HG02884 (cell line): ENCODE measurements around the gene MAPK8IP2.
"Not testable (repeated sequence)": the region's sequence is repeated elsewhere in the genome, so short reads cannot be mapped to it uniquely, and the experiment has no call there.

Experiments
- ATAC-seq: cut with Tn5 transposase; IDR thresholded peaks from one replicate; pipeline ENCODE4 v1.9.1; 2021; ENCODE audit warnings: mild to moderate bottlenecking, moderate library complexity; ENCODE audit not compliant: unreplicated experiment

The MAPK8IP2 gene

DNA sequence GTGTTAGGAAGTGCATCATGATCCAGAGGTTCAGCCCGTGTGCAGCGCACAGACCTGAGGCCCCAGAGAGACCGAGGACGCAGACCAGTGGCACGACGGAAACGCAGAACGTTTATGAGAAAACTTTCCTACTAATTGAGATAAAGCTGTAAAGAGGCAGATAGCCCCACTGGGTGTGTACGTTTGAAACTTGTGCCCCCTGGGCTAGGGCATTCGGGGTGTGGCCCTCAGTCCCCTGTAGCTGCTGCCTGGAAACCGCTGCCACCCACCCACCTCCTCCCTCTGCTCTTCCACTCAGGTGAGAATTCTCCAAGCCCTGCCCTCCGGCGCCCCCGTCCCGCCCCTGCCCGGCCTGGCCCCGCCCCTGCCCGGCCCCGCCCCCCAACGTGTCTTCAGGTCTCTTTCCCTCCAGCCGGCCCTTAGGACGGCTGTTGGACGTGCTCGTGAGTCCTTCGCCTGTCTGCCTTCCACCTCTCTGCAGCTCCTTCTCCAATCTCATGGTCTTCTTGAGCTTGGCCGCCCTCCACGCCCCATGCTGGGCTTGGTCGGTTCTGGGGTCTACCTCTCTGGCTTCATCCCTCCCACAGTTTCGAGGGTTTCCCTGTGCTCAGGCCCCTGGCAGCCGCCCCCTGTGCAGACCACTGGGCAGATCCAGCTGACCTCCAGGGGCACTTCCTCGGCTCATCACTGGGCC lies 12.1 kb downstream of the MAPK8IP2 start:
- ATAC-seq: no peak

DNA sequence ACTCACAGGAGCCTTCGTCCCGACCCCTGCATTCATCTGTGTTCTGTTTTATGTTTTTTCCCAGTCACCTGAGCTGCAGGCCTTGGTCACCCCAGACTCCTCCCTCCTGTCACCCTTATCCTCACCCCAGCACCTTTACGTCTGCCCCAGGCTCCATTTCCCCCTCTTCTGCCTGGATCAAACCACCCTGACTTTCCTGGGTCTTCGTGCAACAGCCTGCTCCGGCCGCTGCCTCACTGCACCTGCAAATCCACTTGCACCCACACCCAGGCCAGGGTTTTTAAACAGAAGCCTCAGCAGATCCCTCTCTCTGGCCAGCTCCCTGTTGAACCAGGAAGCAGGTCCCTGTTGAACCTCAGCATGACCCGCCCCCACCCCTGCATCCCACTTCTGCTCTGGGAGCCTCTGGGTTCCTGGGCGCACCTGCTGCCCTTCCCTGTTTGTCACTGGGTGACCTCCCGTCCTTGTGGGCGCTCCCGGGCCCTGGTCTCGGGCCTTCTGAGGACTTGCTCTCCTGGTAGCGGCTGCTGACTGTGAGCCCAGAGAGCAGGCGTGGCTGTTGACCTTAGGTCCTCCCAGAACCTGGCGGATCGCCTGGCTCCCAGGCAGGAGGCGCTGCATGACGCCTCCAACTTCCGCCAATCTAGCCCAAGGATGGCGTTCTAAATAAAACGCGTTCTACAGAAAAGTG lies 12.8 kb downstream of the MAPK8IP2 start:
- ATAC-seq: no peak

DNA sequence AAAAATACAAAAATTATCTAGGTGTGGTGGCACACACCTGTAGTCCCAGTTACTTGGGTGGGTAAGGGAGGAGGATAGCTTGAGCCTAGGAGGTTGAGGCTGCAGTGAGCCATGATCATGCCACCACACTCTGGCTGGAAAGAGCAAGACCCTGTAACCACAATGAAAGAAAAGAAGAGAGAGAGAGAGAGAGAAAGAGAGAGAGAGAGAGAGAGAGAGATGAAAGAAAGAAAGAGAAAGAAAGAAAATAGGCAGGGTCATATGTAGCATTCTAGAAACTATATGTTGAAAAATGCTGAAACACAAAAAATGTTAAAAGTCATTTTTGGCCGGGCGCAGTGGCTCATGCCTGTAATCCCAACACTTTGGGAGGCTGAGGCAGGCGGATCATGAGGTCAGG lies 13.7 kb downstream of the MAPK8IP2 start:
- ATAC-seq: not testable (repeated sequence)

DNA sequence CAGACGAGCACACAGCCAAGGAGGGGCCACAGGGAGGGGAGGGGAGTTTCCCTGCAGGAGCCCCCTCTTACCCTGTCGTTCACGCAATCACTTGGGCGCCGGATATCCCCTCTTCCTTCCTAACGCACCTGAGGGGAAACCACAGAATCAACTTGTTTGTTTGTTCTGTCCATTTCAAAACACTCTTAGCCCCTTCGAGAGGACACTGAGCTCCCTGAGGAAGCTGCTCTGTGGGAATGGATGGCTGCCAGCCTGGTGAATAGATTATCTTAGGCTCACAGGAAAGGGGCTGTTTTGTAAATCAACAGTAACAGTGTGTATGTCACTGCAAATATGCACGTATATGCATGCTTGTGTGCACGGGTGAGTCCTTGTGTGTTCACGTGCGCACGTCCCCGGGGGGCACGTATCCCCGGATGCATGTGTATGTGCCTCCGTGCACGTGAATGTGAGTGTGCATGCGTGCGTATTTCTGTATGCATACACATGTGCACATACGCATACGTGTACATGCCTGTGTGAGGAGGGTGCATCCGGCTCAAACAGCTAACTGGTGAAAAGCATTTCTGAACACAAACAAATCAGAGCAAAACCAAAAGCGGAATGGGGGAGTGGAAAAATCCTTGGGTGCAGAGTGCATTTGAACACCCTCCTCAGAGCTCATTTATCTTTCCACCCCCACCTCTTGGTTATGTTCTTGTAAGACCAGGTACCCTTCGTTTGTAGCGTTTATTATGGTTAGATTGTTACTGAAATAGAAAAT lies 20.2 kb downstream of the MAPK8IP2 start:
- ATAC-seq: no peak

DNA sequence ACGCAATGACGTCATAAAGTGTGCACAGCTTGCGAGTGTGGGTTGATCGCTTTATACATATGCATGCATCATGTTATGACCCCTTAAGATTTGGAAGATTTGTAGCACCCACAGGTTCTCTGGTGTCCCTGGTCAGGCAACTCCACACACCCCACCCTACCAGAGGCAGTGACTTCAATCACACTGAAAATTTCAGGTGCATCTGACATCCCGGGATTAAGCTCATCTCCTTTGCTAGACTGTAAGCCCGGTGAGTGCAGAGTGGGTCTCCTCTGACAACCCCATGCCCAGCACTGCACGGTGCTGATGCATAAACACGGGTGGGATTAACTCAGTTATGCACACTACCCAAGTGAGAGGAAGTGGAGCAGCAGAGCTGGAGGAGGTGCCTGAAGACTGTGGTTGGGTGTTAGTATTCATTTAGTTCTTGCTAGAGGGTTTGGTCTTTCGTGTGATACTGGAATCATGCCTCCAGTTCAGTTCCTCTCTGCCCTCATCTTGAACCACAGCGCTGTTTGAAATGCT lies 20.8 kb downstream of the MAPK8IP2 start:
- no peak for ATAC-seq

DNA sequence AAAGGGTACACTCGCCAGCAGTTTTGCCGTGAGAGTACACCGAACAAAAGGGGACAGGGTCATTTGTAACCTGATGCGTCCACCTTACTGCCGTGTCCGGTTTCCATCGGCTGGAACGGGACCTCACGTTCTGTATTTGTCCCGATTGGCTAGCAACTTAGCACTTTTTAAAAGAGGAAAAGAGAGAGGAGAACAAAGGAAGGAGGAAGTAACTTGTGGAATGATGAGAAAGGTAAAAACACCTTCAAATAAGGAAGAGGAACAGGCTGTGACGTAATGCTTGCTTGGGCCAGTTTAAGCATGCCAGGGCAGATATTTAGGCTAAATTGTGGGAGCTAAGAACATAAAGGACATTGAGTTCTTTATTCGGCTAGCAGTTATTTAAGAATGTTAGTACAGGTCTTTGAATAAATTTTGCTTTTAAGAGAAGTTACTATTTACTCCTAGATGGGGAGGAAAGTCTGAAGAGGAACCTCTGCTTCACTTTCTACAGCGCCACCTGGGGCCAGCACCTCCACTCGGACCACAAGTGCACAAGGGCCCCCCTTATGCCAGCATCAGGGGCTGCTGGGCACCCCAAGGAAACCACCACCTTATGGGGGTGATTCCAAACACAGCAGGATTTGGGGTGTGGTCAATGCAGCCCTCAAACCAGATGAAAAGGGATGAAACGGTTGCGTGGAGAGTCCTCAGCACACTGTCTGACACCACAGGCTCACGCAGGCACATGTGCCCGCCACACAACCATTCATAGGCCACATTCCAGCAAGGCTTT lies 21.5 kb downstream of the MAPK8IP2 start:
- no peak for ATAC-seq

DNA sequence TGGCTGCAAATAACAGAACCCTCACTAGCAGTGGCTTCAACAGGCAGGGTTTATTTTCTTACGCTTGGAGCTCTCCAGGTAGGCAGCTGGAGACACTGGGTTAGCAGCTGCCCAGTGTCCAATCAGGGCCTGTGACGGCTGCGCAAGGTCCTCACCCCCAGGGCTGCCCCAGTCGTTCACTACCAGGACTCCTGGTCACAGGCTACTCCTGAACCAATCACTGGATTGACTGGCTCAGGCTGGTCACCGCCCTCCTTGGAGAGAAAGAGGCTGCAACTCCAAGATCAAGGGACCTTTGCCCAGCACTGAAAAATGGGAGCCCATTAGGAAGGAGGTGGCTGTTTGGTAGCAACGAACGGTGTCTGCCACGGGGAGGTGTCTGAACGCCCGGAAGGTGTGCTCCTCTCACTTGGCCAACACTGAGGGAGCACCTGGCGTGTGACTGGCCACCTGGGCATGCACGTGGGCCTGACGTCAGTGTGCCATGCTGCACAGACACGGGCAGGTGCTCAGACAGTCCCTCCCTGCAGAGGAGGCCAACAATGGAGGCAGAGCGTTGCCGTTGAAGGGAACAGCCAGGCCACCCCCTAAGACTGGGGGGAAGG lies 22.2 kb downstream of the MAPK8IP2 start:
- ATAC-seq: no peak

DNA sequence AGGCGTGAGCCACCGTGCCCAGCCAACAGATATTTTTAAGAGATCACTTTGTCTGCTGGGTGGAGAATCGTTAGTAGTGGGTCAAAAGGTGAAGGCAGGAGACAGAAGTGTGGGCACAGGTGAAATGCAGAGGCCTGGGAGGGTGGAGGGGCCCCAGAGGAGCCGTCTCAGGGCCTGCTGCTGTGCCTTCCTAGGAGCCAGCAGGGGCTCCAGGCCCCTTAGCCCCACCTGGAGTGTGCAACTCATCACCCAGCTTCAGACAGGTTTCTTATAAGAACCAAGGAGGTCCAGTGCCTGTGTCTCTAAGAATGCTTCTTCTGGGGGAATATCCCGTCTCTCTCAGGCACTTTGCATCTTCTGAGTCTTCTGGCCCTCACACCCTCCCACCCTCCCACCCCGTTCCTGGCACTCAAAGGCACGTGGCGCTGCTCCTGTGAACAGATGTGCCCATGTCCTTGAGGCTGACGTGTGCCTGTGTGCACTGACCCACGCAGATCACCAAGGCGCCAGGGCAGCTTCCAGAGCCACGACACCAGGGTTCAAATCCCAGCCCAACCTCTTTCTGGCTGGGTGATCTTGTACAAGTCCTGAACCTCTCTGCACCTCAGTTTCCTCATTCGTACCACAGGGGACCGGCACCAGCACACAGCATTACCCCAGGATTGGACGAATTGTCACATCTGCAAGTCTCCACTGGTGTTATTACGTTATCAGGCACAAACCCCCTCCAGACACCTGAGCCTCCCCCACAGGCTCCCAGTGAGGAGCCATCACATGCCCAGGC lies 23.9 kb downstream of the MAPK8IP2 start:
- no peak for ATAC-seq

DNA sequence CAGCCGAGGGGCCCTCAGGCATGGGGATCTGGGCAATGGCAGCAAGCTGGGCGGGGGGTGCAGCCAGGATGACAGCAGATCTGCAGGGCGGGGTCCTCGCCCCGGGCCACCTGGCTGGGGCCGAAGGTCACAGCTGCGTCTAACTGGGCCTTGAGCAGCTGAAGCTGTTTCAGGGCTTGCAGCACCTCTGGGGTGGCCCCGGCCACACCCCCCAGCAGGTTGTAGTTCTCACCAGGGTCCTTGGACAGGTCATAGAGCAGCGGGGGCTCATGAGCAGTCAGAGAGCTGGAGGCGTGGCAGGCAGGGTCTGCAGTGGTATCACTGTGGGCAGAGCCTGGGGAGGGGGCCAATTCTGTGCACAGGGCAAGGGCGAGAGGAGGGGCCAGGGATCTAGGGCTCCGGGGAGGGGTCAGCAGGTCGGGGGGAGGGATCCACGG lies 24.6 kb downstream of the MAPK8IP2 start:
- ATAC-seq: no peak

DNA sequence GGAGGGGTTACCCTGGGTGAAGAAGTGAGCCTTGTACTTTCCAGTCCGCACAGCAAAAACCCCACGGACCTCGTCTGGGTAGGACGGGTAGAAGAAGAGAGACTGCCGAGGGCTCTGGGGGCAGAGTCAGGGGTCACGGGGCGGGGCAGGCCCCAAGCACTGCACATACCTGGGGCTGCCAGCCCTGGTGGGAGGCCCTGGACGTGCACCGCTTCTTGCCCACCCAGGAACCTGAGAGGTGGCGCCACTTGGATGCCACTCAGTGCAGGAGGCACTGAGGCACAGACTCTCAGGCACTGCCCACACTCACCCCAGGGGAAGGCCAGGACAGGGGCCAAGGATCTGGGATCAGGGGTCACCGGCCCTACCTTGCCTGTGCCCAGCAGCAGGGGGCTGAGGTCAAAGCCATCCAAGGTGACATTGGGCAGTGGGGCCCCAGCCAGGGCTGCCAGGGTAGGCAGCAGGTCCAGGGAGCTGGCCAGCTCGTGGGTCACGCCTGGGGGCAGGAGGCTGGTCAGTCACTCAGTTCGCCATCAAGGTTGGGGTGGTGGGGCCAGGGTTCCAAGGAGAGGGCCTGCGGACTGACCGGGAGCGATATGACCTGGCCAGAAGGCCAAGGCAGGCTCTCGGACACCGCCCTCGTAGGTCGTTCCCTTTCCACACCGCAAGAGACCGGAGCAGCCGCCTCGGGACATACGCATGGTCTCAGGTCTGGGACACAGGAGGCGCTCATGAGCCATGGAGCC lies 25.1 kb downstream of the MAPK8IP2 start:
- no peak for ATAC-seq

DNA sequence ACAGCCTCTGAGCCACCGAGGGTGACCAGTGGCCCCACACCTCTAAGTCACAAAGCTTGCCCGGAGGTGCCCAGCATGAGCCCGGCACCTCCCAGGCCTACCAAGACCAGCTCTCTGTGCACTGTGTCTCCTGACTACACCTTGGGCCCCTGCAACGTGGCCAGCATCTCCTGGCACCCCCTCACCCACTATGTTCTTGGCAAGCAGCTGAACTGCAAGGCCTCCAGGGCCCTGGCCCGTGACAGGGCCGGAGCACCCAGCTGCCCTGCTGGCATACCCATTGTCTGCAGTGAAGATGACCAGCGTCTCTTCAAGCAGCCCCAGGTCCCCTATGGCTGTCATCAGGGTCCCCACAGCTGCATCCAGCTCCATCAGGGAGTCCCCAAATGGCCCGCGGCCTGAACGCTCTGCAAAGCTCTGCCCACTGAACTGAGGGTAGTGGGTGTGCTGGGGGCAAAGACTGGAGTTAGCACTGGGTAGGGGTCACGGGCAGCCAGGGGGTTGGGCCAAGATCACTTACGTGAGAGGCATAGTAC lies 25.8 kb downstream of the MAPK8IP2 start:
- ATAC-seq: no peak

DNA sequence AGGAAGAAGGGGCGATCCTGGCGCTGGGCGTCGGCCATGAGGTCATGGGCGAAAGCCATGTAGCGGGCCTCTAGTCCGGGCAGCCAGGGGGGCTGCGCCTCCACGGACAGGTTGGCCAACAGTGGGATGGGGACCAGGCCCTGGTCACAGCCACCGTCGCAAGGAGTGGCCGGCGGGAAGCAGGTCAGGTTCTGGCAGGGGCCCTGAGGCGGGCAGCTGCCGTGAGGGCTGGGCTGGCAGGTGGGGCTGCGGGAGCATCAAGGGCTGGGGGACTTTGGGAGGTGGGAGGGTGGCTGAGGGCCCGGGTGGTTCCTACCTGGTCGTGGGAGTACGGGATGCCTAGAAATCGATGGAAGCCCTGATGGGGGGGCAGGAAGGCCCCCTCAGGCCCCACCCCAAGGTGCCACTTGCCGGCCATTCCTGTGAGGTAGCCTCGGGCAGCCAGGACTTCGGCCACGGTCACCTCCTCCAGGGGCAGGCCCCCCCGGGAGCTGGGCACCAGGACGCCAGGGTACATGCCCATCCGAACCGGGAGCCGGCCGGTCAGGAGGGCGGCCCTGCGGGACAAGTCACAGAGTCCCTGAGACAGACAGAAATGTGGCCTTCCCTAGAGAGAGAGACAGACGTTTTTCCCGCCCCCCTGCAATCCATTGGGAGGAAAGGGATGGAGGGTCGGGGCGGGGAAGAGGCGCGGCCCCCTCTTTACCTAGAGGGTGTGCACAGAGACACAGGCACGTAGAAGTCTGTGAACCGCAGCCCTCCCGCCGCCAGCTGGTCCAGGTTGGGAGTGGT lies 26.5 kb downstream of the MAPK8IP2 start:
- no peak for ATAC-seq

DNA sequence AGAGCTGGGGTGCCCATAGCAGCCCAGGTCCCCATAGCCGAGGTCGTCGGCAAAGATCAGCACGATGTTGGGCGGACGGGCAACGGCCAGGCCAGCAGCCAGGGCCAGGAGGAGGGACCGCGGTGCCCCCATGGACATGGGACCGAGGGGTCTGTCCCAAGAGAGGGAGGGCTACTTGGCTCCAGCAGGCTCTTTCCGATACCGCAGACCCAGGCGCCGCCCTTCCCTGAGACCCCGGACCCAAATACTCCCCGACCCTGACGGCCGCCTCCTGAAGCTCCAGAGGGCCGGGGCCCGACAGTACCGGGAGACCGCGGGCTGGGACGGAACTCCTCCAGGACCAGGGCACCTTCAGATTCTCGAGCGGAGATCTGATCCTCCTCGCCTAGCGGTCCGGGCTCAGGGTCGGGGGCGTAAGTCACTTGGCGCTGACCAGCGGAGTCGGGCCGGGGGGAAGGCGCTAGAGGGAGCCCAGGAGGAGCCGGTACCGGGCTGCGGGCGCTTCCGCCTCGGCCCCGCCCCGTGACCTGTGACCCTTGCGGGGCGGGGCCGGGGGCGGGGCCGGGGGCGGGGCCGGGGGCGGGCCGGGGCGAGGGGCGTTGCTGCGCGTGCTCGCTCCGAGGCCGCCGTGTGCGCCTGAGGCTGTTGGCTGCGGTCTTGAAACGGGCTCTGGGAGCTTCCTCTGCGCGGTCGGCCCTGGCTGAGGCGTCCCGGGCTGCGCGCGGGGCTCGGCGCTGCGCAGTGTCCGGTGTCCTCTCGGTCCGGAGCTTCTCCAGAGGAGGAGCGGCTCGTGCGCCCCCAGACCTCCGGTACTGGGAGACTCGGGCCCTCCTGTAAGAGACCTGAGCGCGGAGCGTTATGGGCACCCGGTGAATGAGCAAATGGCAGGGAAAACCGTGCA lies 27.3 kb downstream of the MAPK8IP2 start, which contains the start of gene ARSA:
ARSA (minus strand) TSS at position 511 of the 901 bp plus-strand sequence; CDS start at position 138, 373 bp downstream.
- peak; percentile 62 for ATAC-seq

DNA sequence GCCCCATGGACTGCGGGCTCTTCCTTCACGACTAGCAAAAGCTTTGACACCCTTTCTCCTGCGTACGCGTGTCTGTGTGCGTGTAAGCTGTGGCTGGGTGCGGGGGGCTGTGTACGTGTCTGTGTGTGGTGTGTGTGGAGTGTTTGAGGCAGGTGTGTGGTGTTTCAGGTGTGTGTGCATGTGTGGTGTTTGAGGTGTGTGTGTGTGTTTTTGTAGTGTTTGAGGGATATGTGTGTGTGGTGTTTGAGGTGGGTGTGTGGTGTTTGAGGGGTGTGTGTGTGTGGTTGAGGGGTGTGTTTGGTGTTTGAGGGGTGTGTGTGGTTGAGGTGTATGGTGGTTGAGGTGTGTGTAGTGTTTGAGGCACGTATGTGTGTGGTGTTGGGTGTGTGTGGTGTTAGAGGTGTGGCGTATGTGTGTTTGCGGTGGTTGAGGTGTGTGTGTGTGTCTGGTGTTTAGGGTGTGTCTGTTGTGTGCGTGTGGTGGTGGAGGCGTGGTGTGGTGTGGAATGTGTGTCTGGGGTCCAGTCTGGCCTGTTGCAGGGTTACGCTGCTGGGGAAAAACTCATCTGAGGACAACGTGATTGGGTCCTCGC lies 28.0 kb downstream of the MAPK8IP2 start:
- ATAC-seq: no peak

DNA sequence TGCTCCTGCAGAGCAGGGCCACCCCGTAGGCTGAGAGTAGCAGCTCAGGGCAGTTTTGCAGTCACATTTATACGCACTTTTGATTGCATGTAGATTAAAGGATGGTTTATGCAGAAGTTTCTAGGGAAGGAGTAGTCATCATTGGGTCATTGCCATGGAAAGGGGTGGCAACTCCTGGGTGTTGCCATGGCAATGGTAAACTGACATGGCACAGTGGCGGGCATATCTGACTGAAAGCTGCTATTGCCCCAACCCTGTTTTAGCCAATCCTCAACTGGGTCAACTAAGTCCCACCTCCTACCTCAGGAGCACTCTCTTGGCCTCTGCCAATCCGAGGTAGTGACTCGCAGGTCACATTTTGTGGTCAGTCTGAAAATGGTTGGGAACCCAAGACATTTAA lies 29.8 kb downstream of the MAPK8IP2 start:
- no peak for ATAC-seq

DNA sequence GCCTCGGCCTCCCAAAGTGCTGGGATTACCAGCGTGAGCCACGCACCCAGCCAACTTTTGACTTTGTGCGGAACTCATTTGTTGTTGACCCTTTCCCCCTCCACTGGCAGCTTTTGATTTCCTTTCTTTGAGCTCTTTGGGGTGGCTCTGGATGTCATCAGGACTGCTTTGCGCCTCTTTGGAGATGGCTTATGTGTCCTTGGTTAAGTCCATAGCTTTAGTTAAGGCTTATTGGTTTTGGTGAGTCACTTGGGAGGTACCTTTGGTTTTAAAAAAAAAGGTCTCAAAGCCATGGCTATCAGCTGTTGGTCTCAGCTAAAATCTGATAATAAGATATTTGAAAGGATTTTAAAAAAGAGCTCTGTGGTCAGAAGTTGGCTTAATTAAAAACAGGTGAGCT lies 32.5 kb downstream of the MAPK8IP2 start:
- ATAC-seq: no peak
